Mucosa of gallbladder (tissue), 1 donor: Measurements from ENCODE around the gene TNFRSF19. TPM values are rescaled to one million over a fixed set of nuclear protein-coding genes. Genes with fewer than 3 reads are reported as not detected.

ENCODE experiments used
- DNase-seq: peaks from one replicate; pipeline ENCODE4 v3.0.0-alpha.2; 2020; ENCODE audit warnings: low spot score
- total RNA-seq: library from RNA; stranded (reverse); gene quantifications from one replicate; pipeline ENCODE4 v1.2.1, GENCODE V29; 2021
- donor health status: DM: no; HTN: no; CAD: no.

Gene TNFRSF19
- total RNA-seq, 1 donor from 2014 or later = 6.4 TPM

DNA sequence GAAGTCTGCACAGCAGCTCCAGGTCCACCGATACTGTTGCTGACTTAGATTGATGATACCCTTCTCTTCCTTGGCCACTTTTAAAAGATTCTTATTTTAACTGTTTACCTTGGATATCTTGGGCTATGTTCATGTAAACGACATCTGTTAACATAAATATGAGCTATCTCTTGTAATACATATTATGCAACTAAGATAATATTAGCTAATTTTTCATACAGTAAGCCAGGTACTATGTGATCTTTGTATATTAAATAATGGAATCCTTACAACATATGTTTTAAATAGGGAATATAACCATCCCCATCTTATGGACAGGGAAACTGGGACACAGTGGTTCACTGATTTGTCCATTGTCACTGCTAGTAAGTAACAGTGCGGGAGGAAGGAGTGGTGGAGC lies 37.9 kb downstream of the TNFRSF19 start:
- no peak for DNase-seq

DNA sequence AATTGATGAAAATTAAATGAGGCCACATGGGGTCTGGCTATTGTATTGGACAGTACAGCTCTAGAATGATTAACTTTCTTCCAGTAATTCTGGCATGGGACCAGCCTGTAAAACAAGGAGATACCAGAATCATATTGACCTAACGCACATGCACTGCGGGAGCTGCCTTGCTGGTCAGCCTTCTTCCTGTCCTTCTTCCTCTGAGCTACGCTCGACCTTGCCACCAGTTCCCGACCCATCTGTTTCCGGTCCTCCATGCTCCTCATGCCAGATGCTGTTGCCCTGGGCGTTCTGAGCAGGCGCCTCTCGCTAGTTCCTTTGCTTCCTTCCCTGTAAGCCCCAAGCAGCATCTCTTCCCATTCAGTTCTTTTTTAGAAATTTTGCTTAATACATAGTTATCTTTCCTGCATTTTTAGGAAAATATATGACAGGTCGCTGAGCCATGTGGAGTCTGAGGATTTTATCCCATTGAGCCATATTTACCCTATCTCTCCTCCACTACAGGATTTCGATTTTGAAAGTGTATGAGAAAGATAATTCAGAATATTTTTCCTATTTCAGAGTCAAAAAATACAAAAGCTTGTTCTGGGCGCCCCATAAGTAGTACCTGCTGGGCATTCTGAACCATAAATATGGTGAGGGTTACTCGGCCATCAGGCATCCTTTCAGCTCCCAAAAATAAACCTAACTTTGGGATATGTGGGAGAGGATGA lies 38.6 kb downstream of the TNFRSF19 start:
- DNase-seq = peak; percentile 63

DNA sequence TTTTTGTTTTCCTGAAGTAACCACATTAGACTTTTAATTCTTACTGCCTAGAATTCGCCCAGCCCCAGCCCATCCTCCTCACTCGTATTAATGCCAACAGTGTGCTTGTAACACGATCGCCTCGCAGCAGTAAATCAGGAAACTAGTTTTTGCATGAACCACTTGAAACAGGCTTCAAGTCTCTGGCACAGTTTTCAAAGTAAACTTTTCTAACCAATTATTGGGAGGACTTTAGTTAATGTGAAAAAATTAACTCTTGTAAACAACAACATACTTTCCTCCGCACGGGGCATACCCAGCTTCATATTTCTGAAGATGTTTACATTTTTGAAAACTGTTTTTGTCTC lies 39.2 kb downstream of the TNFRSF19 start:
- DNase-seq = no peak

DNA sequence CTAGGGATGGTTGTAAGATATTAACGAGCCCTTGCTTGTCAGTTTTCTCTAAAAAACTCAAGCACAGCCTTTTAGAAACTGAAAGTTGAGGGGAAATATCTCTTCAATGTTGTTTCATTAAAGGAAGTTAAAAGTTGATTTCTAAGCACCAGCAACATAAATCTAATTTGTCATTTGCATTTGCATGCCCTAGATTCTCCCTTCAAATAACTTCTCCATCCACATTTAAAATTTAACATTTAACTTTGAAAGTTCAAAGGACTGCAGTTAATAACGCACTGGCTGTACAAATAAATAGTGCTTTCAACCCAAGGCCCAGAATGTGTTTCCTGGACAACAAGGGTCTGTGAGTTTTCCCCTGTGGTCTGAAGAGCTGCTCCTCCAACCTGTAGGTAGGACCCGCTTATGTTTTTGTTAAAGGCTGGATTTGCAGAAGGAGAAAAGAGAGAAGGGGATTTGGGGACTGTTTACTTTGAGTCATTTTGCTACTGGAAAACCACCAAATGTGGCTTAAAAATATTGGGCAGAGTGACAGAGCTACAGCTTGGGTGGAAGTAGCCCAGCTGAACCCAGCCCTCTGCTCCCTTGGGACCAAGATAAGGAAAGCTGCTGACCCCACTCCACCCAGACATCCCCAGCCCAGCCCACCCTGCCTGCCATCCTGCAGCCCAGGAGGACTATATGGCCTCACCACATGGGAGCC lies 39.8 kb downstream of the TNFRSF19 start:
- DNase-seq = no peak

DNA sequence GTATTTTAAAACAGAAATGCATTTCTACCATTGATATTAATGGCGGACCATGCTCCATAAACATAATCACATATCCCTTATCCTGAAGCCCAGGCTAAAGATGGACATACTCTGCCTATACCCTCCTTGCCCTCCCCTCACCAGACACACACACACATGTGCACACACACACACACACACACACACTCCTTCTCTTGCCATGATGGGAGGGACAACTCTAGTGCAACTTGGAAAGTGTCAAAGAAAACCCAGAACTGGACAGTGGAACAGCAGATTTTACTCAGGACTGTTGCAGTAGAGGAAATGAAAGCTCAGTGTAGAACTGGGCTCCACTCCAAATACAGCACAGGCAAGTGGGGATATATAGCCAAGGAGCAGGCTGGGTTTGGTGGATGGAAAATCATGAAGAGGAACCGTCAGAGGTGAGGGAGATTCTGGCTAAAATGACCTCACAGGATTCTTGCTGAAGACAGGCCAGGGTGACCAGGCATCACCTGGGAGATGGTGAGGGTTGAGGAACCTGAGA lies 40.8 kb downstream of the TNFRSF19 start:
- no peak for DNase-seq

DNA sequence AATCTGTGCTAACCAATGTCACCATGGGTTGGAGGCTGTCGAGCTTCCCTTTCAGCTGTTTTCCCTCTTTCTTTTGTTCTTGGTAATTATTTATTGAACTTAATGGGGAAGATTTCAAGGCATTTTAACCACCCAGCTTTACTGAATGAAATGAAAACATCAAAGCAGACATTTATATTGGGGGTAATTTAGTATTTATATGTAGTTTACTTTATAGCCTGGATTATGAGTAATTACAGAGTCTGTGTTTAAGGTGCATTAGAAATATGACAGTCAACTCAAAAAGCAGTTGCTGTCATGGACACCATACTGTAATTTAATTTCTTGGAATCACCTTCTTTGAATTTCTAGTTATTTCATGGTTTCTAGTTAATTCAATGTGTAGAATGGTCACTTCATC lies 42.0 kb downstream of the TNFRSF19 start:
- no peak for DNase-seq

DNA sequence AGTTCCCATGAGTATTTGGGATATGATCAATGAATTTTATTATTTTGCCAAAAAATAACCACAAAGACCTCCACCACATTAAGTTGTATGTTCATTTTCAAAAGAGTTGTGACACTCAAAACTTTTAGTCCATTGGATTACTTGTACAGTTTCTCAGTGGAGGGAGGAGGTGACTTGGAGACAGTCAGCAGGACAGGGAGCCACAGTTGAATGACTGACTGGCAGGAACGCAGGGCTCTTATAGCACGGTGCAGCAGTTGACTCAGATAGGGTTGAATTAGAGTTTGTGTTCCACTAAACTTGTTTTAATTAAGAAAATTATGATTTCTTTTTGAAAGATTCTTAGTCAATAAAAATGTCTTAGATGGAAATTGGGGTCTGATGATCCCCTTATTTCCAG lies 42.5 kb downstream of the TNFRSF19 start:
- no peak for DNase-seq

DNA sequence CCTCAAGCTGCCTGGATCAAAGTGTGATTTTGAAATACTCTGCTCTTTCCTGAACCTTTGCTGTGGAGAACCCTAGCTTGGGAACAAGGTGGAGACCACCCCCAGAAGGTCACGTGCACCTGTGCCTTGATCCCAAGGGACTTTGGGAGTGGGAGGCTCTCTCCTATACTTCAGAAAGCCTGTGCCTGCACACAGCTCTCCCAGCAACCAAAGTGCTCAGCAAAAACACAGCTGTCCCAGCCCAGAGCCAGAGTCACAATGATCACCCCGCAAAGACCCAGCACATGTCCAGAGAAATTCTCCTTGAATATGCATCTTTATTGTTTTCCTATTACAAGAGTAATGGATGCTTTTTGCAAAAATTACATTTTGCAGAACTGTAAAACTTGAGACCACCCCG lies 43.4 kb downstream of the TNFRSF19 start:
- no peak for DNase-seq

DNA sequence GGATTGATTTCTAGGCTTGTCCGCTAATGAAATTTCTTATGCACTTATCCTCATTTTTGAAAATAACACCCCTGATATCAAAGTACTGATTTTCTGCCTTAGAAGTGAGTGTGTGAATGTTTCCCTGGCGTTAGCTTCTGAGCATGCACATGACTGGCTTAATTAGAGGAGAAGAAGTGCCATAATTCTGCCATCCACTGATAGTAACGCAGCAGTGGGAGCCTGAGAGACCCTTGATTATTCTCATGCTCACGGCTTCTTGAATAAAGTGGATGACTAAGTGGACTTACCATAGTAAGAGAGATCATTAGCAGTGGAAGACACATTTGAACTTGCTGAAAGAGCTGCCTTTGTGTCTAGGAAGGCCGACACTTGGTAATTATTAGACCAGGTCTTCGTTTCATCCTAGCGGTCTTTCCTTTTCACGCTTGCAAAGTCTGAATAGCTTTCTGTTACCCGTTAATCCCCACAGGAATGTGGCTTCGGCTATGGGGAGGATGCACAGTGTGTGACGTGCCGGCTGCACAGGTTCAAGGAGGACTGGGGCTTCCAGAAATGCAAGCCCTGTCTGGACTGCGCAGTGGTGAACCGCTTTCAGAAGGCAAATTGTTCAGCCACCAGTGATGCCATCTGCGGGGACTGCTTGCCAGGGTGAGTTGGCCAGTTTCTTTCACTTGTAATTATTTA lies 45.3 kb downstream of the TNFRSF19 start:
- DNase-seq = no peak

DNA sequence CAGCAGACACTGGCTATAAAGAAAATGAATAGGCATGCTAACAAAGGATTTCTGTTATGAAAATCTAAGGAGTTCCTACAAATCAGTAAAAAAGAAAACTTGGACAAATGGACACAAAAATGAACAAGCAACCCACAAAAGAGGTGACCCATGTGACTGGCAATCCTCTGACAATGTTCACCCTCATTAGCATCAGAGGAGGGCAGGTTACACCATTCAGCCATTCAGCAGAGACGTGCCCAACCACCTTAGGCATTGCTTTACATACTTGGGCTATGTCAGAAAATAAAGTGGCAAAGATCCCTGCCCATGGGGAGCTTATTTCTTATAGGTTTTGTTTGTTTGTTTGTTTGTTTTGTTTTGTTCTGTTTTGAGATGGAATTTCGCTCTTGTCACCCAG lies 46.0 kb downstream of the TNFRSF19 start:
- DNase-seq = no peak

DNA sequence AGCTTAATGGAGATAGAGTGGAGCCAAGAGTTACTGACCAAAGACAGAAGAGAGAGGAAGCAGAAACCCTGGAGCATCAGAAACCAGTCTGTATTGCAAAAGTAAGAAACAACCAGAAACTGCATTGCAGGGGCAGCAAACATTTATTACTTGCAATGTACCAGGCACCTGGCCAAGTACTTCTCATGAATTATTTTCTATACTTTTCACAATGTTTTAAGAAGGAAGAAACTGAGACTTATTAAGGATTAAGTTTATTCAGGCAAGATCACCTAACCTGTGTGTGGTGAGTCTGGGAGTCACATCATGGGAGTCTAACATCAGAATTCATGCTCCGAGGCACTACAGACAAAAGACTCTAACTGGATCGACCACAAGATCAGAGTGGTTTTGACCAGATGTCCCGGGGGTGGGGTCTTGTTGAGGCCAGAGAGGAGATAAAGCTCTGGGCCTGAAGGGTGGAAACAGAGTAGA lies 47.4 kb downstream of the TNFRSF19 start:
- no peak for DNase-seq

DNA sequence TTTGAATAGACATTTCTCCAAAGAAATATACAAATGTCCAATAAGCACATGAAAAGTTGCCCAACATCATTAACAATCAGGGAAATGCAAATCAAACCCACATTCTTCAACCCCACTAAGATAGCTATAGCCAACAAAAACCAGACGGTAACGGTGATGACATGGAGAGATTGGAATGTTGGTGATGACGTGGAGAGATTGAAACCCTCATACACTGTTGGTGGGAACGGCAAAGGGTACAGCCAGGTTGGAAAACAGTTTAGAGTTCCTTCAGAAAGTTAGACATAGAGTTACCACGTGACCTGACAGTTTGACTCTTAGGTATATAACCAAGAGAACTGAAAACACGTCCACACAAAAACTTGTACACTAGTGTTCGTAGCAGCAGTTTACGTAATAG lies 48.1 kb downstream of the TNFRSF19 start:
- no peak for DNase-seq

DNA sequence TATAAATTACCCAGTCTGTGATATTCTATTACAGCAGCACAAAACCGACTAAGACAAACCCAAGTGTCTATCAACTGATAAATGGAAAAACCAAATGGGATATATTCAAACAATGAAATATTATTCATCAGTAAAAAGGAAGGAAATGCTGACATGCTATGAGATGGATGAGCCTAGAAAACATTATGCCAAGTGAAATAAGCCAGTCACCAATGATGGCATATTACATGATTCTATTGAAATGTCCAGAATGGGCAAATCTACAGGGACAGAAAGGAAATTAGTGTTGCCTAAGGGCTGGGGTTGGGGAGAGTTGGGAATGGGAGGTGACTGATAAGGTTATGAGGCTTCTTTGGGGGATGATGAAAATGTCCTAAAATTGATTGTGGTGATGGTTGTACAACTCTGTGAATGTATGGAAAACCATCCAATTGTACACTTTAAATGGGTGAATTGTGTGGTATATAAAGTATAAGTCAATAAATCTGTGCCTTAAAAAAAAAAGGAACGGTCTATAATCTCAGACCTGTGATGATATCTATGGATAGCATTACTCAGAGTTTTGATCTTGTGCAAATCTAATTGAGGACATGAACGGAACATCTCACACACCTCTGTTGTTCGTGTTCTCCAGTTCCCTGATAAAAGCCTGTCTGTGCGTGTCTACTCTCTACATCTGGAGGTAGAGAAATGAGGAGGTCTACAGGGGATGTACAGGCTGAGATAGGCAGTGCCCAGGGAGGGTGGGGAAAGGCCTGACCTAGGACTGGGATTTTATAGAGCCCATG lies 49.0 kb downstream of the TNFRSF19 start:
- no peak for DNase-seq

DNA sequence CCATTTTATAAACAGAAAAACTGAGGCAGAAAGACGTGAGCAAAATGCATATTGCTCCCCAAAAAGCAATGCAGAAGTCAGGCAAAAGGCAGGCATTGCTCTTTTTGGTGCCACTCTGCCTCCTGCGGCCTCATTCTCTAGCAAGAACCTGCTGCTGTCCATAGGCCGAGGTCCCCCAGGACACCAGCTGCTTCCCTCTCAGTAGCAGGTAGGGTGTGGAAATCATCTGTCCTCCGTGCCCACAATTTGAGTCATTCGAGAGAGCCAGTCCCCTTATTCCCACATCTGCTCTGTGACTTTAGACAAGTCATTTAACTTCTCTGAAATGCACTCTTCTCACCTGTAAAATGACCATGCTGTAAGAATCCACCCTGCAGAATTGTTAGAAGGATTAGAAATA lies 50.0 kb downstream of the TNFRSF19 start:
- no peak for DNase-seq

DNA sequence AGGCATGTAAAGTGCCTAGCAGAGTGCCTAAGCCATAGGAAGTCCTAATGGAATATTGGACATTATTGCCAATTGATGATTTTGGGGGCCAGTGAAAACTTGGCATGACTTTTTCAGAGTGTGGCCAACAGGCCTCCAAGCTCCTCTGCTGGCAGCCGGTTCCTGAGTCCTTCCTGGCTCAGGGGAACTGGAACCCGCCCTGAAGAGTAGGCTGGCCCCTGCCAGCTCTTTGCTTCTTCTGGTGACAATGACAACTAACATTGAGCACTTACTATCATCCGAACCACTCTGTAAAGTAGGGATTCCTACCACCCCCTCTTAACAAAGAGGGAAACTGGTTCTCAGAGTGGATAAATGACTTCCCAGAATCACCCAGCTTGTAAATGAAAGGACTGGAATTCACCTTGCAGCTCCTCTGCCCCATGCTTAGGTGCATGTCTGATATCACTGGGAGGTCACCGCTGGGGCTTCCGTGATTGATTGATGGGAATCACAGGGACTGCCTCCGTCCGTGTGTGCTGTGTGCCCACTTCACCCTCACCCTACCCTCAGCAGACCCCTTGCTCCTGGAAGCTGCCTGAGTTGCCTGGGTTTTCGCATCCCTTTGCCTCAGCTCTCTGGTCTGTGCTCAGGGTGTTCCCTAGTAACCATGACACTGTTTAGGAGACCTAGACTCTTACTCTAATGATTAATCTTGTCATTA lies 50.6 kb downstream of the TNFRSF19 start:
- DNase-seq = no peak

DNA sequence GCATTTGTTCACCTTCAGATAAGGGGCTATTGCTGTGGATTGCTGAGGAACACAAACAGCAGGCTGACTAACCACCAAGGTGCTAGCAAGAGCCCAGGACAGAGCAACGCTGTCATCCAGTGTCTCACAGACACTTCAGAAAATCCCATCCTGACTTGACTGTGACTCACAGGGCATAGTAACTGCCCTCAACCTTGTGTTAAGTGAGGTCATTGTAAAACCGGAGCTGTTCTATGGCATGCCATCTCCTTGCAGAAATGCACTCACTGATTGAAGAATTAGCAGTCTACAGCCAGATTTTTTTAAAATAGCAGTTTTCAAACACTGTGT lies 51.1 kb downstream of the TNFRSF19 start:
- no peak for DNase-seq

DNA sequence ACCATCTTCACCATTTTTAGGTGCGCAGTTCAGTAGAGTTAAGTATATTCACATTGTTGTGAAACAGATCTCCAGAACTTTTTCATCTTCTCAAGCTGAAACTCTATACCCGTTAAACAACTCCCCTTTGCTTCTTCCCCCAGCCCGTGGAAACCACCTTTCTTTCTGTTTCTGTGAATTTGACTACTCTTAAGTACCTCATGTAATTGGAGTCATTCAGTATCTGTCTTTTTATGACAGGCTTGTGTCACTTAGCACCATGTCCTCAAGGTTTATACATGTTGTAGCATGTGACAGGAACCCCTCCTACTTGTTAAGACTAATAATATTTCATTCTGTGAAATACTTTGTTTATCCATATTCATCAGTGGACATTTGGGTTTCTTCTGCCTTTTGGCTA lies 52.8 kb downstream of the TNFRSF19 start:
- no peak for DNase-seq

DNA sequence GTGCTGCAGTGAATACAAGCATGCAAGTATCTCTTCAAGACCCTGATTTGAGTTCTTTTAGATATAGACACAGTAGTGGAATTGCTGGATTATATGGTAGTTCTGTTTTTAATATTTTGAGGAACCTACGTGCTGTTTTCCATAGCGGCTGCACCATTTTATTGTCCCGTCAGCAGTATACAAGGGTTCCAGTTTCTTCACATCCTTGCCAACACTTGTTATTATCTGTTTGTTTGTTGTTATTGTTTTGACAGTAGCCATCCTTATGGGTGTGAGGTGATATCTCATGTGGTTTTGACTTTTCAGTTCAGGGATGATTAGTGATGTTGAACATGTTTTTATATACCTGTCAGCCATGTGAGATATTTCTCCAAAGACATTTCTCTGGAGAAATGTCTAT lies 53.2 kb downstream of the TNFRSF19 start:
- DNase-seq = no peak

DNA sequence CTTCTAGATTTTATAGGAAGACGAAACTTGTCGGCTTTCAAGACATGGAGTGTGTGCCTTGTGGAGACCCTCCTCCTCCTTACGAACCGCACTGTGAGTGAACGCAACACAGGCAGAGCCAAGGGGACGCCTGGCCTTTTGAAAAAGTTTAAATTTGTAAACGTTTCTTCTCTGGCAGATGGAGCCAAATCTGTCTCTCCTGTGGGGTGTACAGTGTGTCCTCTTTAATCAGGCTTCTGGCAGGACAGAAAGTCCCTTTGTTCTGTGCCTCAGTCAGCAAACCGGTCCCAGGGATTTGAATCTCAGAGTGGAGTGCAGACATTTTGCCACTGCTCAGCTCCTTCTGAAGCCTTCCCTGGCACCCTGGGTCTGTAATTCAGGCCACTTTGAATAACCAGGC lies 56.5 kb downstream of the TNFRSF19 start:
- no peak for DNase-seq

DNA sequence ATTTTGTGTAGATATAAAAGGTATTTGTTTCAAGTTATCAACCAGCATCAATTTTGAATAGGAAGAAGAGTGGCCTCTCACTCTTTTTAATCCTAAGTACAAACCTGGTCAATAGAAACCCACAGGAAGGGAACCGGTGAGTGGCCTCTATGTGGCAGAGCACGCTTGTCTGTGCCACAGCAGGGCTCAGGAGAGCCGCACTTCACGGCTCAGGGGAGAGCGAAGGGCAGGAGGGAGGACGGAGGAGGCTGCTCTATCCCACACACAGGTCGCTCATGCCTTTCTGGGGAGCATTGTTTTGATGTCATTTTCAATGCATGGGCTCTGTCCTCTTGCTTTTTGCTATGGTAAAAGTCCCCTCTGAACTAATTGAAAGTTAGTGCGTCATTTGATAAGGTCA lies 57.2 kb downstream of the TNFRSF19 start:
- no peak for DNase-seq

DNA sequence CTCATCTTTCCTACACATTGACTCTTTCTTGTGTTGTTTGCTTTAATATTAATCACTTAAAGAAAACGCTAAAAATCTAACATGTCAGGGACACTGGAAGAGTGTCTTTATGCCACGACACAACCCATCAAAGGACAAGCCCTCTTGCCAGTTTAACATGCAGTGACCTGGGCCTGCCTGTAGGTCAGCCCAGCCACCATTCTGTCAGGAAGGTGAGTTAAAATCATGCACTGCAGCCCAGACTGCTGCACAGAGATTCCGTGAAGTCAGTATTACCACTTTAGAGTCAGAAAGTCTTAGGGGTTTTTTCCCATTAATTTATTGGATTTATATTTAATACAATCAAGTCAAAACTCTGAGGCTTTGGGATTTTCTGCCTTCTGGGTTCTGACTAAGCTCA lies 58.0 kb downstream of the TNFRSF19 start:
- no peak for DNase-seq
